NCI-H146 treated with DMSO at 0.1 percent for 48 hours (cell line): Measurements from ENCODE around the gene MPRIP.

Source experiments
- DNase-seq: peaks from one replicate; lab custom pipeline; 2025; ENCODE audit not compliant: unreplicated experiment; lab: John Stamatoyannopoulos, UW

The MPRIP gene

DNA sequence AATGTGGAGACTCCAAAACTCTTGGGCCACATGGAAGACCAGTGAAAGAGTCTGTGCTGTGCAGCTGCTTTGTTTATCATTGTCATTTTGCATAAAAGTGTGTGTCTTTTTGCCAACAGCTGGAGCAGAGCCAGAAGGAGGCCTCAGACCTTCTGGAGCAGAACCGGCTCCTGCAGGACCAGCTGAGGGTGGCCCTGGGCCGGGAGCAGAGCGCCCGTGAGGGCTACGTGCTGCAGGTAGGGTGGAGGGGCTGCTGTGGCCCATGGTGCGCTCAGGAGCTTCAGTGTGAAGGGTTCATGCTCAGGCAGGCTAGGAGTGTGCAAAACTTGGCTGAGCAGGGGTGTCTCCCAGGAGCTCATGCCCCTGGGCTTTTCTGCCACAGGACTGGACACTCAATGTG is 118.9 kb downstream of the MPRIP start:
- no peak for DNase-seq

DNA sequence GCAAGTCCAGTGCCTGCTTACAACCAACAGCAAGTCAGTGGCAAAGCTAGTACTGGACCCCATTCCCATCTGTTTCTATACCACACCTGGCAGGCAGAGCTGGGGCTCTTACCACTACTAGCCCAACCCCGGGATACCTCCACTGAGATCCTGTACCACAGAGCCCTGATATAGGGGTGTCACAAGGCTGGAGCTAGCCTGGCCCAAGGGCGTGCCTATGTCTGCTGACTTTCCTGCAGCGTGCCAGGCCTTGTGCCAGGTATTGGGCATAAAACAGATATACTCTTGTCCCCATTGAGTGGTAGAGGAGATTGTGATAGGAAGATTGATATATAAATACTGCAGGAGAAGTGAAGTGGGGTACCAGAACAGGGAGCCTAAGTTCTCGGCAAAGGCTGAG is 119.5 kb downstream of the MPRIP start:
- DNase-seq: no peak

DNA sequence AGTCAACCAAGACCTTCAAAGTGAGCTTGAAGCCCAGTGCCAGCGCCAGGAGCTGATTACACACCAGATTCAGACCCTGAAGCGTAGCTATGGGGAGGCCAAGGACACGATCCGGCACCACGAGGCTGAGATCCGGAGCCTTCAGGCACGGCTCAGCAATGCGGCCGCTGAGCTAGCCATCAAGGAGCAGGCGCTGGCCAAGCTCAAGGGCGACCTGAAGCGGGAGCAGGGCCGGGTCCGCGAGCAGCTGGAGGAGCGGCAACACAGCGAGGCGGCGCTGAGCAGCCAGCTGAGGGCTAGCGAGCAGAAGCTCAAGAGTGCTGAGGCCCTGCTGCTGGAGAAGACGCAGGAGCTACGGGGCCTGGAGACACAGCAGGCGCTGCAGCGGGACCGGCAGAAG is 121.9 kb downstream of the MPRIP start:
- no peak for DNase-seq

DNA sequence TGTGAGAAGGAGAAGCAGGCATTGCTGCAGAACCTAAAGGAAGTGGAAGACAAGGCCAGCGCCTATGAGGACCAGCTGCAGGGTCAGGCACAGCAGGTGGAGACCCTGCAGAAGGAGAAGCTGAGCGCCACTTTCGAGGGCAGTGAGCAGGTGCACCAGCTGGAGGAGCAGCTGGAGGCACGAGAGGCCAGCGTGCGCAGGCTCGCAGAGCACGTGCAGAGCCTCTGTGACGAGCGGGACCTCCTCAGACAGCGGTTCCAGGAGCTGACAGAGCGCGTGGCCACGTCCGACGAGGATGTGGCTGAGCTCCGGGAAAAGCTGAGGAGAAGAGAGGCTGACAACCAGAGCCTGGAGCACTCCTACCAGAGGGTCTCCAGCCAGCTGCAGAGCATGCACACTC is 122.4 kb downstream of the MPRIP start:
- no peak for DNase-seq

DNA sequence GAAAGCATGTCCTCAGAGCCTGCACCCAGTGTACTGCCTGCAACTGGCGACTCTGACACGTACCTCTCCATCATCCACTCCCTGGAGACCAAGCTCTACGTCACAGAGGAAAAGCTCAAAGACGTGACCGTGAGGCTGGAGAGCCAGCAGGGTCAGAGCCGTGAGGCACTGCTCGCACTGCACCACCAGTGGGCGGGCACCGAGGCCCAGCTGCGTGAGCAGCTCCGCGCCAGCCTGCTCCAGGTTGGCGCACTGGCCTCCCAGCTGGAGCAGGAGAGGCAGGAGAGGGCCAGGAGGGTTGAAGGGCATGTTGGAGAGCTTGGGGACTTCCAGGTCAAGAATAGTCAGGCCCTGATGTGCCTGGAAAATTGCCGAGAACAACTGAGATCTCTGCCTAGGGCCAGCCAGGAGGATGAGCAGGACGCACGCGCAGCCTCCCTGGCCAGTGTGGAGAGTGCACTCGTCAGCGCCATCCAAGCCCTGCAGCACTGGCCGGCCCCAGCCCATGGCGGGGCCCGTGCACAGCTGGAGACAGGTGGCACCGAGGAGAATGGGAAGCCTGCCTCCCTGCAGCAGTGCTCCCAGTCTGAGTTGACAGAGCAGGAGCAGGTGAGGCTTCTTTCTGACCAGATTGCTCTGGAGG is 123.5 kb downstream of the MPRIP start:
- DNase-seq: no peak

DNA sequence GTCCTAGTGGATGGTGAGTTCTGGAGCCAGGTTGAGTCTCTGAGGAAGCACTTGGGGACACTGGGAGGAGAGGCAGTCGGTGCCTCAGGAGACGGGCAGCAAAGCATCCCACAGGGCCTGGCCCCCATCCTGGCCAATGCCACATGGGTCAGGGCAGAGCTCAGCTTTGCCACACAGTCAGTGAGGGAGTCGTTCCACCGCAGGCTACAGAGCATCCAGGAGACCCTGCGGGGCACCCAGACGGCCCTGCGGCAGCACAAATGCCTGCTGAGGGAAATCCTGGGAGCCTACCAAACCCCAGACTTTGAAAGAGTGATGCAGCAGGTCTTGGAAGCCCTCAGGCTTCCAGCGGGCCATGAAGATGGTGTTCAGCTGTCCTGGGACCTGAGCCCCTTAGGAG is 124.2 kb downstream of the MPRIP start:
- DNase-seq: no peak

DNA sequence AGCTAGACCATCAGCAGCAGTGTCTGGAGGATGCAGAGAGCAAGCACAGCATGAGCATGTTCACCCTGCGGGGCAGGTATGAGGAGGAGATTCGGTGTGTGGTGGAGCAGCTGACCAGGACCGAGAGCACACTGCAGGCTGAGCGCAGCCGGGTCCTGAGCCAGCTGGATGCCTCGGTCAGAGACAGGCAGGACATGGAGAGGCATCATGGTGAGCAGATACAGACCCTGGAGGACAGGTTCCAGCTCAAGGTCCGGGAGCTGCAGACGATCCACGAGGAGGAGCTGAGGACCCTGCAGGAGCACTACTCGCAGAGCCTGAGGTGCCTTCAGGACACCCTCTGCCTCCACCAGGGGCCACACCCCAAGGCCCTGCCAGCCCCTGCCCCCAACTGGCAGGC is 125.1 kb downstream of the MPRIP start:
- DNase-seq: no peak

DNA sequence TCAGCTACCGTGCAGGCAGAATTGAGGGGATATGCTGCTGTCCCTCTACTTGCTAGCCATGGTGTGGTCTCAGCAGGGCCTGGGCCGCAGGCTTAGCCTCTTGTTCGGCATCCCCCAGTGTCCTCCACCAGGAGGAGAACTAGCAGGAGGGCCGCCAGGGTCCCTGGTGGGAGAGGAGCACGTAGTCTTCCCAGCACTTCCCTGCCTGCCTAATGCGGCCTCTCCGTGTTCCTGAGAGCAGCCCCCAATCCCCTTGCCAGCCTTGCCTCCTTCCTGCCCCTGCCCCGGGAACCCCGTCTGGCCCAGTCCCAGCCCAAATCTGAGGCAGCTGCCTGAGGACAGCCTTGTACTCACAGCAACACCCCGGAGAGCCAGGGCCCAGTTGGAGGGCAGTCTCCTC is 125.7 kb downstream of the MPRIP start:
- no peak for DNase-seq

DNA sequence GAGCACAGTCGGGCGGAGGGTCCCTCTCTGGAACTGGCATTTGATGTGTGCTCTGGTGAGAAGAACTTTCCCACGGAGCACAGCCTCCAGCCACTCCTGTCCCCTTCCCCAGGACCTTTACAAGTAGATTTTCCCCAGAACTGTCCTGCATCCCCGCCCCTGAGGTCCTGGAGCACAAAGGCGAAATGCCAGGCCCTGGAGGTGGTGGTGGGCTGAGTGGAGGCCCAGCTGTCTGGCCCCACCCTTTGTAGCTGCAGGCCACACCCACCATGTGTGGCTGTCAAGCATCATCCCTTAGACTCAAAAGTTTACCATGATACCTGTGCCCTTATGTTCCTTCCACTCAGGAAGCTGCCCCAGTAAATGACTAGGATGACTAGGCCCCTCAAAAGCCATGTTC is 126.1 kb downstream of the MPRIP start:
- no peak for DNase-seq

DNA sequence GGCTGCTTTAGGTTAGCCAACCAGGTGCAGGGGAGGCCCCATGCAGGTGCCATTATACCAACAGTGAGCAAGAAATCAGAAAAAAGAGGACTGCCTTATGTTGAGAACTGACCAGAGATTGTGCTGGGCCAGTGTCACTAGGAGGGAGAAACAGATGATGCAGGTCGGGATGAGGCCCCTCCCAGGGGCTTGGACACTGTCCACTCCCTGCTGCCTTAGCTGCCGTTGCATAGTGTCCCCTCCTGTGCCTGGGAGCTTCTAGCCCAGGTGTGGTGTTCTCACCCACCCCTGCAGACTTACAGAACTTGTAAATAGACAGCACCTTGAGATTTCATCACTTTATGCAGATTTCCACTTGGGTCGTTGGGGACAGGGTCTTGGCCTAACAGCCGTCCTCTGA is 127.1 kb downstream of the MPRIP start:
- DNase-seq: no peak

DNA sequence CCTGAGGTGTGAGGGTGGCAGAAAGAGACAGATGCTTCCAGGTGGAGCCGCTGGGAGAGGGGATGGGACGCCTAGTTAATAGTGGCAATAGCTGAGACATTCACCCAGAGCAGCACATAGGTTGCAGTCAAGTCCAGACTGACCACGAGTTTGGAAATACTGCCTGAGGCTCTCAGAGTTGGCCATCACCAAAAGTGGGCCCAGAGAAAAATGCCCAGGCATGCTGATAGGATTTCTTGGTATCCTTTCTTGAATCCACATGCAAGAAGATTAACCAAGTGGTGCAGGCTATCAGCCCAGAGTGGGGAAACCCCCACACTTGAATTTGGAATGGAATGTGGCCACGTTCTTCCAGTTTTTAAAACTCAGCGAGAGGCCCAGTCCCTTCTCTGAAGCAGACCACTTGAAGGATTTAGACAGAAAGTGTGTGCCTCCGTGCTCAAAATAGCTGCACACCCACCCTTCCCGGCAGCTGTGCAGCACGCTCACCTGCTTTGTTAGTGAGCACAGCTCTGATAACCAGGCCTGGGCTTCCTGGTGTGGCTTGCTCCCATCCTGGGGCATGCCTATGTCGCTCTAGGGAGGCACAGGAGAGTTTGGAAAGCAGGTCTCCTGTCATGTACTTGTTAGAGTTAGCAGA is 128.2 kb downstream of the MPRIP start:
- DNase-seq: no peak

DNA sequence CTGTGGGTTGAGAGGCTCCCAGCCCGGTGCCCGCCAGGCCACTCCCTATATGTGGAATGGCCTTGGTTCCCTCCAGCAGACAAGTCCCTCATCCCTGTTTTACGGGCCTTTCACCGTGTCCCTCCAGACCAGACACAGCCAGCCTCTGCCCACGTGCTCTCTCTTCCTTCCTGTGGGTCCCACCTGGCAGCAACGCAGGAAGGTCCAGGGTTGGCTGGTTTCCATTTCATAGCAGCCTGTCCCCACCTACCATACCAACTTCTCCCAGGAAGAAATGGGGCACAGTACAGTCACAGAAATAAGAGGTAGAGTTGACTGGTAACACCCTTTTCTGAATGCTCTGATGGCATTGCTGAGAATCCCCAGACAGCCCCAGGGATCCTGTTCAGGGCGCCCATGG is 128.9 kb downstream of the MPRIP start:
- DNase-seq: no peak

DNA sequence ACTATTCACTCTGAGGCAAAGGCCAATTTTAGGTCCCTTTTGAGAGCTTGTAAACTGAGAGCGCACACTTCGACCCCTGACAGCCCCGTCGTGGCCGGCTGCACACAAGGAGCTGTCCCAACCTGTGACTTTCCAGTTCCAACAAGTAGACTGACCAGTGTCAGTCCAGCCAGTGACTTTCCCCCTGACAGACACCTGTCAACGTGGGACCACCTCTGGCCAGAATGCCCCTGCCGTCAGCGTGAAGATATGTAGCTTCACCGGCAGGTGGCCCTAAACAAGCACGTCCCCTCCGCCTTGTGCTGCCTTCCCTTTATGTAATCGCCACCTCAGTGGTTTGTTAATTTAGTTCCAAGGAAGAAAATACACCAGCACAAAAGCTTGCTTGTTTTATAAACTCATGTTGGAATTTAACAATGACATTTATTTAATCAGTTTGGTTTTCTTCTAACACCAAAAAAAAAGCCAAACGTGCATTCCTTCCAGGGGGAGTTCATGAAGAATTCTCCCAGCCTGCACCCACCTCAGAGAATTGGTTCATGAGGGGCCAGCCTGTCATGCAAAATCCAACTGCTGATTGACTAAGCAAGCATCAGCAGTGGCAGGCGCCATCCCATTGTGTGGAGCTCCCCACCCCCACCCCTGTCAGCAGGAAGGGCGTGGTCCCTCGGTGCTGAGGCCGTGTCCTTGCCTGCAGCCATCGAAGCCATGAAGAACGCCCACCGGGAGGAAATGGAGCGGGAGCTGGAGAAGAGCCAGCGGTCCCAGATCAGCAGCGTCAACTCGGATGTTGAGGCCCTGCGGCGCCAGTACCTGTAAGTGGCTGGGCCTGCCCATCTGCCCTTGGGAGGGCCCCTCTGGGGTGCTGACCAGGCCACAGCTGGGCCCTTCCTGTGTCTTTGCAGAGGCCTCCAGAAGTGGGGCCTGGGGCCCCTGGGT is 130.0 kb downstream of the MPRIP start:
- no peak for DNase-seq

DNA sequence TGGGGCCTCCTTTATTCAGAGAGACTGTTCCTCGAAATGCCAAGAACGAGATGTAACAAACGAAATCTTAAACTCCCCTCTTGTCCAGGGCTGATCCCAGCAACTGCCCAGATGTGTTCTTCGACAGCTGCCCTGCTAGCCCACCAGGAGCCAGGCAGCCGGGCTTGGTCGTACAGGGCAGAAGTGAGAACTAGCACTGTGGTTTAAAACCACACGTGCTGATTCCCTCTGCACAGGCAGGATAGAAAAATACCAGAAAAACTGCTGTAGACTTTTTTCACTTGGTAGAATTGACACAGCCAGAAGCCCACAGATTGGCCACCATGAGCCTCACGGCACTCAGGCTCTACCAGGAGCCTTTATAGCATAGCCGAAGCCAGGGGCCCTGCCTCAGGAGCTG is 130.7 kb downstream of the MPRIP start:
- no peak for DNase-seq

DNA sequence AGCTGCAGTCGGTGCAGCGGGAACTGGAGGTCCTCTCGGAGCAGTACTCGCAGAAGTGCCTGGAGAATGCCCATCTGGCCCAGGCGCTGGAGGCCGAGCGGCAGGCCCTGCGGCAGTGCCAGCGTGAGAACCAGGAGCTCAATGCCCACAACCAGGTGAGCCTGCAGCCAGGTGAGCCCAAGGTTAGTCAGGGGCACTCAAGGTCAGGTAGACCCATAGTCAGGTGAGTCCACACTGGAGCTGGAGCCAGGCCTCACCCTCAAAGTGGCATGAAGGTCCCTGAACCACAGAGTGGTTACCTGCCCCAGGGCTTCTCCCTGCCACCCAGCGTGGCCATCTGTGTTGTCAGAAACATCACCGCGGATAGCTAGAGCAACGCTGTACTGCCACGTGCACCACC is 131.7 kb downstream of the MPRIP start:
- no peak for DNase-seq

DNA sequence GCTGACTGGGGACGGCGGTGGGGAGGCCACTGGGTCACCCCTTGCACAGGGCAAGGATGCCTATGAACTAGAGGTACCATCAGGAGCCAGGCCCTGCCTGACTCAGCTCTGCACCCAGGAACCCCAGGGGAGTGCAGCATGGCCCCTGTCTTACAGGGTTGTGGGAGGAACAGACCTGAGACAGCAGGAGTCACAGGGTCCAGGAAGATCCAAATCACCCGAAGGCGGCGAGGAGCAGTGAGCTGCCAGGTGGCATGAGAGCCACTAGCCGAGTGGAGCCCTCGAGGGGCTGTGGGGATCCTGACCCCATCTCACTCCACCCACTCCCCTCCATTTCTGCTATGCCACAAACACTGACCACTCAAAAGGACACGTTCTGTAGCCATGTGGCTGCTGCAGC is 133.1 kb downstream of the MPRIP start:
- no peak for DNase-seq

DNA sequence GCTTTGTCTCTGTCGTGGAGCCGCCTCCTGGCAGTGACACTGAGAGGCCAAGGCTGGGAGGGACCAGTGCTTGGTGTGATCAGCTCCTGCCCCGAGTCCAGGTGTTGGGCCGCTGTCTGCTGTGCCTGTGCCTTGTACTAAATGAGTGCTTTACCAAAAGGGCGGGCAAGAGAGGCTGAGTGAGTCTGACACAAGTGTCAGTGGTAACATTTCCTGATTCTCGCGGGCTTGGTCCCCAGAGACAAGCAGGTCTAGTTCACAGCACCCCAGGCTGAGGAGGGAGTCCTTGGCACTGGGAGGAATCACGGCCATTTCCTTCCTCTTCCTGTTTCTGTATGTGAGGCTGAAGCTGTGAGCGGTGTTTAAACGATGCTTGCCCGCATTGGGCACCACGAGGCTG is 133.7 kb downstream of the MPRIP start:
- DNase-seq: no peak

DNA sequence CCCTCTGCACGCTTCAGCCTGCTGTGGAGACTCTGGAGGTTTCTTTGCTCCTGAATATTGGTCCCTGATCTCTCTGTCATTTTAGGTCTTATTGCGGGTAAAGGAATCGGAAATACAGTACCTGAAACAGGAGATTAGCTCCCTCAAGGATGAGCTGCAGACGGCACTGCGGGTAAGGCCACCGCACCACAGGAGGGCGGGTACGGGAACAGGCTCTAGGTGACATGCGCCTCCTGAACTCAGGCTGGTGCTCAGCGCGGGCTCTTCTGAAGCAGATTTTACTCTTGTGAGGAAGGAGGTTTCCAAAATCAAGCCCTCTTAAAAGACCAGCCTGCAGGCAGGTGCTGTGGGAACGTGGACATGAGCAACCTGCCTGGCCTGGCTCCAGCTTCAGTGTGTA is 134.1 kb downstream of the MPRIP start:
- DNase-seq: no peak

DNA sequence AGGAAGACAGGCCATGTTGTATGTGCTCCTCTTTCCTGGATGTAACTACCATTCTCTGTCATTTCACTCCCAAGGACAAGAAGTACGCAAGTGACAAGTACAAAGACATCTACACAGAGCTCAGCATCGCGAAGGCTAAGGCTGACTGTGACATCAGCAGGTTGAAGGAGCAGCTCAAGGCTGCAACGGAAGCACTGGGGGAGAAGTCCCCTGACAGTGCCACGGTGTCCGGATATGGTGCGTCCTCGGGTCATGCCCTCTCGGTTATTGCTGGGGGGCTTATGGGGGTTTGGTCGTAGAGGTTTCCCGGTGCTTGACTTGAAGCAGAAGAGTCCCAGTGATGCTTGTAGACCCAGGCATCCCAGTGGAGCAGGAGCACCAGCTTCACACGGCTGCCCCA is 134.9 kb downstream of the MPRIP start:
- no peak for DNase-seq

DNA sequence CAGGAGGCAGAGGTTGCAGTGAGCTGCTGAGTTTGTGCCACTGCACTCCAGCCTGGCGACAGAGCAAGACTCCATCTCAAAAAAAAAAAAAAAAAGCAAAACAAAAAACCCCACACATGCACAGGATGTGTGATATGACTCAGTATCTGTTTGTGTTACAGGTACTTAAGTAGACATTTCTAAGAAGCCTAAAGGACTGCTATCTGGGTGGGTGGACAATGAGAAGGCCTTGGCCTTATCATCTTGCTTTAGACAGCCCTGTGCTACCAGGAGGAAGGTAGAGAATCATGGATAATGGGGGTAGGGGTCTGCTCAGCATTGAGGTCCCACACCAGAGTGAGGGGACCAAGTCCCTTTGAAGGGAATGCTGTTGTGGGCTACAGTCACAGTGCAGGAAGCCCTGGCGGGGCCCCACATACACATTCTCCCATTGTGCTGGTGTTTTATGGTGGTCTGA is 137.1 kb downstream of the MPRIP start:
- no peak for DNase-seq

DNA sequence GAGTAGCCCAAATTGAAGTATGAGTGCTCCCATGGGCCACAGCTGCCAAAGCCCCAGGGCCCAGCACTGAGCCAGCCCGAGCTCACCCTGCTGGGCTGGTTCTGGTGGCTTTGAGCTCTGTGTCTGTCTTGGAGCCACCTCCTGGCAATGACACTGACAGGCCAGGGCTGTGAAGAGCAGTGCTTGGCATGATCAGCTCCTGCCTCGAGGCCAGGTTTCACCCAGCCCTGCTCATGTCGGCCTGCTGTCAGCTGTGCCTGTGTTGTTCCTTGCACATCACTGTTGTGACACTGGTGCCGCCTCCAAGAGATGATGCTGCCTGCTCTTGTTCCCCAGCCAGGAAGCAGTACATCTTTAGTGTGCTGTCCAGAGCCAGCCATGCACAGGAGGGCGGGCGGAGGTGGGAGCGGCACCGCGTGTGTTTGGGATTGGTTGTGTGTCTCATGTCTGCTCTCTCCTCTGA is 137.9 kb downstream of the MPRIP start:
- no peak for DNase-seq
